ENCODE measurements around the gene TPSB2.
"Not testable (repeated sequence)": the region's sequence is repeated elsewhere in the genome, so short reads cannot be mapped to it uniquely, and the experiment has no call there.

The TPSB2 gene

DNA sequence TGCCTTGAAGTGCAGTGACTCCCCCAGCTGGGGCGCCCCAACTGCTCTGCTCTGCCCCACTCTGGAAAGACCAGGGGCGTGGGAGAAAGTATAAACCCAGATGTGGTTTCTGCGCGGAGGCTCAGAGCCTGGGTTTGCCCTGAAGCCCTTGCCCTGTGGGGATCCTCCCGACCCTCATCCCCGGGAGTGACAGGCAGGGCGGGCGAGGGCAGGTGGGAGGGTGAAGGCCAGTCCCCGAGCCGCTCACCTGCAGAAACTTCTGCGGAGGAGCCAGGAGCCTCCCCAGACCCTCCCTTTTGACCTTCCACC lies 29.7 kb upstream of the TPSB2 start:
- TF ChIP-seq, protein P1, sequence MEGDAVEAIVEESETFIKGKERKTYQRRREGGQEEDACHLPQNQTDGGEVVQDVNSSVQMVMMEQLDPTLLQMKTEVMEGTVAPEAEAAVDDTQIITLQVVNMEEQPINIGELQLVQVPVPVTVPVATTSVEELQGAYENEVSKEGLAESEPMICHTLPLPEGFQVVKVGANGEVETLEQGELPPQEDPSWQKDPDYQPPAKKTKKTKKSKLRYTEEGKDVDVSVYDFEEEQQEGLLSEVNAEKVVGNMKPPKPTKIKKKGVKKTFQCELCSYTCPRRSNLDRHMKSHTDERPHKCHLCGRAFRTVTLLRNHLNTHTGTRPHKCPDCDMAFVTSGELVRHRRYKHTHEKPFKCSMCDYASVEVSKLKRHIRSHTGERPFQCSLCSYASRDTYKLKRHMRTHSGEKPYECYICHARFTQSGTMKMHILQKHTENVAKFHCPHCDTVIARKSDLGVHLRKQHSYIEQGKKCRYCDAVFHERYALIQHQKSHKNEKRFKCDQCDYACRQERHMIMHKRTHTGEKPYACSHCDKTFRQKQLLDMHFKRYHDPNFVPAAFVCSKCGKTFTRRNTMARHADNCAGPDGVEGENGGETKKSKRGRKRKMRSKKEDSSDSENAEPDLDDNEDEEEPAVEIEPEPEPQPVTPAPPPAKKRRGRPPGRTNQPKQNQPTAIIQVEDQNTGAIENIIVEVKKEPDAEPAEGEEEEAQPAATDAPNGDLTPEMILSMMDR (conservative IDR thresholded peaks at IDR 0.05; ENCODE audit: low read depth, low read length) = no peak
- H3K4me3 ChIP-seq (ENCODE audit: low read length) = no peak overlapping the region
- no peak for DNase-seq (ENCODE audit: low read depth)

DNA sequence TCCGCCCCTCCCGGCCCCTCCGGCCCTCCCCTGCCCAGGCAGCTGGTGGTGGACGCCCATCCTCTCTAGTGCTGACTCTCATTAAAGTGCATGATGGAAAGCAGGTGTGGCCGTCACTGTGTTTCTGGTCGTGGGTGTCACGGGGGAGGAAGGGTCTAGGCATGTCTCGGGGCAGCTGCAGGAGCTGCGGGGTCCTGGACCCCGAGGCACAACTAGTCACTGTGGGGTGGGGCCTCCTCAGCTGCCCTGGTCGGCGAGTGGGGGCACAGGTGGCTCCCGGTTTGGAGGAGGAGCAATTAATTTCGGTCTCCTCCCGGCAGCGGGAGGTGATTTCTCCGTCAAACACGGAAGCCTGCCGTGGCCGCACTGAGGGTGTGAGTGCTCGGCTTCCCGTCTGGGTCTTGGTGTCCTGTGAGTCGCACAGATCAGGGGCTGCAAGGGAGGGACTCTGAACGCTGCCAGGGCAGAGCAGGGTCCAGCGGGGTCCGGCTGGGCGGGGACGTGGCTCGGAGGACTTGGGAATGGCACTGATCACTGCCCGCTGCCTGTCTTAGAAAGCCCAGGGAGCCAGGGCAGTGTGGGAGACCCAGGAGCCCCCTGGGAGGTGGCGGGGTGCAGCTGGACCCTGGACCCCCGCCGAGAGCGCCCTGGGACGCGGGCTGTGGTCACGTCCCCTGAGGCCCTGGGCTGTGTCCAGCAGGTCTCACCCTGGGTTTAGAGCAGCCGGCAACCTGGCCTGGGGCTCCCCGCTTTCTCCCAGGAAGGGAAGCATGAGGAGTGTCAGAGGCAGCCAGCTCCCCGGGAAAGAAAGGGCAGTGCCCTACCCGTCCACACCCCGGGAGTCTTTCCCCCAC lies 29.1 kb upstream of the TPSB2 start:
- no peak for DNase-seq (ENCODE audit: low read depth)
- H3K4me3 ChIP-seq (ENCODE audit: low read length) = no peak overlapping the region
- TF ChIP-seq, protein P1 (conservative IDR thresholded peaks at IDR 0.05; ENCODE audit: low read depth, low read length) = no peak

DNA sequence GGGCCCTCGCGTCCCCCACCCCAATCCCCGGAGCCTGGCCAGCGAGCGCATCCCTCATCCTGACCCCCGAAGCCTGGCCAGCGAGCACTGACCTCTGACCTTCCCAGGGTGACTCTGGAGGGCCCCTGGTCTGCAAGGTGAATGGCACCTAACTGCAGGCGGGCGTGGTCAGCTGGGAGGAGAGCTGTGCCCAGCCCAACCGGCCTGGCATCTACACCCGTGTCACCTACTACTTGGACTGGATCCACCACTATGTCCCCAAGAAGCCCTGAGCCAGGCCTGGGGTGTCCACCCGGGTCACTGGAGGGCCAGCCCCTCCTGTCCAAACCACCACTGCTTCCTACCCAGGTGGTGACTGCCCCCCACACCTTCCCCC lies 28.2 kb upstream of the TPSB2 start:
- DNase-seq (ENCODE audit: low read depth) = no peak

DNA sequence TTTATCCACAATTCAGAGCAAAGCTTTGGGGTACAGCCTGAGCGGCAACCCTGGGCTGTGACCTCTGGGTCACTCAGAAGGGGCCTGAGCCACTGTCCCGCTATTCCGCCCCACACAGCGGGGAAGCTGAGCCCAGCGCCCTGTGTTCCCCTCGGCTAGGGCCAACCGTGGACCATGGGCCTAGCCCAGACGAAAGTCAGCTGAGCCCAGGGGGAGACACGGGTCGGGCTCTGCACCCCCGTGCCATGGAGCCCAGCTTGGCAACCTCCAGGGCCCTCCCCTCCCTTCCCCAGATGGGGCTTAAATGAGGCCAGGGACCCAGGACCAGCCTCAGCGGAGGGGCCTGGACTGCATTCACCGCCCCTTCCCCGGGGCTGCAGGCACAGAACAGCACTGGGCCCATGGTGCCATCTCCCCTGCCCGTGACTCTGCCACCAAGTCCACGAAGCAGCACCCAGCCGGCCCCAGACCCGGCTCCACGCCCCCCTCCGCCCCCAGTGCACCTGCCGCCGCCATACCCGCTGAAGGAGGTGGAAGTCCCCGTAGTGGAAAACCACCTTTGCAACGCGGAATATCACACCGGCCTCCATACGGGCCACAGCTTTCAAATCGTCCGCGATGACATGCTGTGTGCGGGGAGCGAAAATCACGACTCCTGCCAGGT lies 27.7 kb upstream of the TPSB2 start:
- no peak for DNase-seq (ENCODE audit: low read depth)
- TF ChIP-seq, protein P1 (conservative IDR thresholded peaks at IDR 0.05; ENCODE audit: low read depth, low read length) = no peak
- H3K4me3 ChIP-seq (ENCODE audit: low read length) = no peak overlapping the region

More for the DNA sequence above, 28.2 kb upstream of the TPSB2 start:
- TF ChIP-seq, protein P1 (conservative IDR thresholded peaks at IDR 0.05; ENCODE audit: low read depth, low read length) = no peak
- no peak overlapping the region for H3K4me3 ChIP-seq (ENCODE audit: low read length)

DNA sequence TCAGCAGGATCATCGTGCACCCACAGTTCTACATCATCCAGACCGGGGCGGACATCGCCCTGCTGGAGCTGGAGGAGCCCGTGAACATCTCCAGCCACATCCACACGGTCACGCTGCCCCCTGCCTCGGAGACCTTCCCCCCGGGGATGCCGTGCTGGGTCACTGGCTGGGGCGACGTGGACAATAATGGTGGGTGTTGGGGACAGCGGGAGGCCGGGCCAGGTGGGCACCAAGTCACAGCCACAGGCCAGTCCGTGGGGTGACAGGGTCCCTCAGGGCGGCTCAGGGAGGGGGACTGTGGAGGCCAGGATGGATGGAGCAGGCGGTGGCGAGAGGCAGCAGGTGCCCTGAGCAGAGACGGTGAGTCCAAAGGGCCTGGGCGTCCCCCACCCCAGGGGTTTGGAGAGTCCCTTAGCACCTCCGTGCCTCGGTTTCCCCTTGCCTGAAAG lies 26.9 kb upstream of the TPSB2 start:
- no peak overlapping the region for H3K4me3 ChIP-seq (ENCODE audit: low read length)
- TF ChIP-seq, protein P1 (conservative IDR thresholded peaks at IDR 0.05; ENCODE audit: low read depth, low read length) = no peak
- no peak for DNase-seq (ENCODE audit: low read depth)

DNA sequence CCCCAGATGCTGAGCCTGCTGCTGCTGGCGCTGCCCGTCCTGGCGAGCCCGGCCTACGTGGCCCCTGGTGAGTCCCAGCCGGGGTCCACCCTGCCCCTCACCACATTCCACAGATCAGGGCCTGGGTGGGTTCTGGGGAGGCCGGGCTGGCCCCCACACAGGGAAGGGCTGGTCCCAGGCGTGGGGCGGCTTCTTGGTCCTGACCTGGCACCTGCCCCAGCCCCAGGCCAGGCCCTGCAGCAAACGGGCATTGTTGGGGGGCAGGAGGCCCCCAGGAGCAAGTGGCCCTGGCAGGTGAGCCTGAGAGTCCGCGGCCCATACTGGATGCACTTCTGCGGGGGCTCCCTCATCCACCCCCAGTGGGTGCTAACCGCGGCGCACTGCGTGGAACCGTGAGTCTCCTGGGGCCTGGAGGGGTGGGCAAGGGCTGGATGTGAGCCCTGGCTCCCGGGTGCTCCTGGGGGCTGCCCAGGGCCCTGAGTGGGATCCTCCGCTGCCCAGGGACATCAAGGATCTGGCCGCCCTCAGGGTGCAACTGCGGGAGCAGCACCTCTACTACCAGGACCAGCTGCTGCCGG lies 26.4 kb upstream of the TPSB2 start:
- DNase-seq (ENCODE audit: low read depth); H3K4me3 ChIP-seq (ENCODE audit: low read length): not testable (repeated sequence)

DNA sequence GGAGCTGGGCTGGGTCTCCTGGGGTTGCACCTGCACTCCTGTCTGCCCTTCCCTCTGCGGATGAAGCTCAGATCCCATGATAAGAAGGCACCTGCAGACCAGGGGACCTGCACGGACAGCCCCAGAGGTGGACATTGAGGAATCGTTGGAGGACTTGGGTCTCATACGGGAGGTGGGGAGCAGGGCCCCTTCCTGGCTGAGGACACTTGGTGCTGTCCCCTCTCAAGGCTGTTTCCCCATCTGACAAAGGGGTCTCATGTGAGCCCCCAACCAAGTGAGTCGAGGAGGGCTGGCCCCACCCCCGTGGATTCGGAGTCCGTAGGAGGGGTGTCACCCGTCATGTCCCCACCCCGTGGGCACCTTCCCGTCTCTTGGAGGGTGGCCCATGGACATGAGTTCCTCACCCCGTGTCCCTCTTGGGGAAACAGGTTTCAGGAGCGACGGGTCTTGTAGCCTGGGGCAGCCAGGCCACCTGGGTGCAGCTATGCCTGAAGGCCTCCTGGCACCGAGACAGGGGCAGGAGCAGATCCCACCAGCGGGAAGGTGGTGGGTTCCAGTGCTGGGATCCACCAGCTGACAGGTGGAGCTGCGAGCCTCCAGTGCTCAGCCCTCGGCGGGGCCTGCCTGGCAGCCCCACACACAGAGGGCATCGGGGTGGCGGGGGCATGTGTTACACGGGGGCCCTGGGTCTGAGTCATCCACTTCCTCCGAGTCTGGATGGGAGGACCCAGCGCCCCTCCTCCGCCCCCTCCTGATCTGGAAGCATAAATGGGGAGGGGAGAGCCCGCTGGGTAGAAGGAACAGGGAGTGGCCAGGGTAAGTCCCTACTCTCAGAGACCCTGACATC lies 25.5 kb upstream of the TPSB2 start, which contains the start of gene TPSD1:
TPSD1 (plus strand) TSS at position 794 of the 847 bp plus-strand sequence. CDS start 212 bp downstream, outside the sequence.
- not testable (repeated sequence) for DNase-seq (ENCODE audit: low read depth); H3K4me3 ChIP-seq (ENCODE audit: low read length)

DNA sequence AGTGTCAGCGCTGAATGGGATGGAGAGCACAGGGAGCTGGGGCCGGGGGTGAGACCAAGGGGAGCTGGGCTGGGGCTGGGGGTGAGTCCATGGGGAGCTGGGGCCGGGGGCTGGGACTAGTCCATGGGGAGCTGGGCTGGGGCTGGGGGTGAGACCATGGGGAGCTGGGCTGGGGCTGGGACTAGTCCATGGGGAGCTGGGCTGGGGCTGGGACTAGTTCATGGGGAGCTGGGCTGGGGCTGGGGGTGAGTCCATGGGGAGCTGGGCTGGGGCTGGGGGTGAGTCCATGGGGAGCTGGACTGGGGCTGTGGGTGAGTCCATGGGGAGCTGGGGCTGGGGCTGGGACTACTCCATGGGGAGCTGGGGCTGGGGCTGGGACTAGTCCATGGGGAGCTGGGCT lies 24.8 kb upstream of the TPSB2 start:
- H3K4me3 ChIP-seq (ENCODE audit: low read length); DNase-seq (ENCODE audit: low read depth): not testable (repeated sequence)

DNA sequence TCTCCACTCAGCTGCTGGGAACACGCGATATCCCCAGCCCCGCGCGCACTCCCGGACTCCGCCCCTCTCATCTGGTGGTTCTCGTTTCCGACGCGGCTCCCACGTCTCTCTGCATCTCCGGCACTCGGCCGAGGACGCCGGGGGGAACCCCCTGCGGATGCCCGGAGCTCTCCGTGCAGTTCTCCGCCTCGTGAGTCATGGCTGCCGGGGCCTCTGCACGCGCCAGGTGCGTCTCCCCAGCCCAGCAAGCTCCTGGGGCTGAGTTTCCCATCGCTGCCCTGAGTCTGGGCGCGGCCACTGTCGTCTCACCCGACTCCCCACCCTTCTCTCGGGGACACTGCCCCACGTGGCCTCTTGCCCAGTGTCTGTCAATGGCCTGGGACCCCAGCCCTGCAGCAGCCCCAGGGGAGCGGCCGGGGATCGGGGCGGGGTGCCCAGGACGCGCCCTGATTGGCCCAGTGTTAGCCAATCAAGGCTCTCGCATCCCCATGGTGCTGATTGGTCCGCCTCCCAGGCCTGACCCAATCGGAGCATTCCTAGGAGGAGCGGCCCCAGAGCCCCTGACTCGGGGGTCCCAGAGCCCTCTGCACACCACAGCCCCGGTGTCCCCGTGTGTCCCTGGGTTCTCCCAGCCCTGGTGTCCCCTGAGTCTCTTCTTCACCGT lies 23.8 kb upstream of the TPSB2 start:
- H3K4me3 ChIP-seq (ENCODE audit: low read length); DNase-seq (ENCODE audit: low read depth): not testable (repeated sequence)

DNA sequence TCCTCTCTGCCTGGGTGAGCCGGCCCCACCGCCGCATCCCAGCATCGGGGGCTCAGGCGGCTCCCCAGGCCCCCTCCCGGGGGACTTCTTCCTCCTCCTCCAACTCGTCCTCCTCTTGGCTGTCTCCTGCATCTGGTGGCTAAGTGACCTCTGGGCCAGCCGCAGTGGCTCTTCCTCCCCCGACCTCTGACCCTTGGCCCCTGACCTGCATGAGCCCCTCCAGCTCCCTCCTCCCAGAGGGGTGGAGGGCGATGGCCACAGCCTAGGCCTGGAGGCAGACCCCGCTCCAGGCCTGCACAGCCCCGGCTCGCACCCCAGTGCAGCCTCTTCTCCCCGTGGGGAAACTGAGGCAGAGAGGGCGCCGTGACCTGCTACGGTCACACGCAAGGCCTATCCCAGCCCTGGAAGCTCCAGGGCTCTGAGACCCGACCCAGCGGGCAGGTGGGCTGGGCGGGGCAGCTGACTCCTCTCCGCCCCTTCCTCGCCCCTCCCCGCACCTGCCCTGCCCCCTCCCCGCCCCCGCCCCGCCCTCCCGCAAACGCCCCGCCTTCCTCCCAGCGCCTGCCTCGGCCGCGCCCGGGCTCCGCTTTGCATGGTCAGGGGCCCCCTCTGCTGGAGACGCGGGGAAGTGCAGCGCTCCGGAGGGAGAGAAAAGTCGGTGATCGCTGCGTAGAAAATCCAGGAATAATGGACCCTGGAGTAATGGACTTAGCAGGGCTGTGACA lies 19.2 kb upstream of the TPSB2 start:
- DNase-seq (ENCODE audit: low read depth); H3K4me3 ChIP-seq (ENCODE audit: low read length): not testable (repeated sequence)

Measured in retinal pigment epithelial cell (primary cell).